Hematopoietic multipotent progenitor cell (in vitro differentiated cells): ENCODE data around the gene TBC1D22B. TPM values are rescaled to one million over a fixed set of nuclear protein-coding genes. Genes with fewer than 3 reads are reported as not detected.

Experiments used
- DNase-seq, 3 donors: peaks; one replicate each; pipeline ENCODE4 v3.0.0-alpha.2; 2011 to 2015; ENCODE audit warnings: low read depth in 2 of 3, low spot score in 2 of 3
- total RNA-seq: library from RNA; depleted of rRNA; stranded (reverse); fragments of >200 nt; gene quantifications from one replicate; pipeline ENCODE4 v1.2.3, GENCODE V29; 2012

TBC1D22B gene
- total RNA-seq, 1 donor = 10.0 TPM

GRCh38 chr6:37239526-37239925, 18.0 kb upstream of the TBC1D22B start:
- no peak for DNase-seq

GRCh38 chr6:37239950-37240713, 17.4 kb upstream of the TBC1D22B start:
- DNase-seq = peak in 2 of 3 donors; percentile 69 to 88

GRCh38 chr6:37241131-37241530, 16.4 kb upstream of the TBC1D22B start:
- no peak for DNase-seq

- DNase-seq = no peak
Measured at GRCh38 chr6:37241775-37242428, 15.7 kb upstream of the TBC1D22B start.

GRCh38 chr6:37242429-37243052, 15.0 kb upstream of the TBC1D22B start:
- DNase-seq = no peak

- DNase-seq = no peak
Measured at GRCh38 chr6:37243131-37243815, 14.3 kb upstream of the TBC1D22B start.

- no peak for DNase-seq
Measured at GRCh38 chr6:37243816-37244370, 13.7 kb upstream of the TBC1D22B start.

- no peak for DNase-seq
Measured at GRCh38 chr6:37244430-37245310, 12.9 kb upstream of the TBC1D22B start.

GRCh38 chr6:37251211-37251780, 6.3 kb upstream of the TBC1D22B start:
- no peak for DNase-seq

- no peak for DNase-seq
Measured at GRCh38 chr6:37253486-37254007, 4.0 kb upstream of the TBC1D22B start.

- DNase-seq = no peak
Measured at GRCh38 chr6:37254881-37255280, 2.7 kb upstream of the TBC1D22B start.

- DNase-seq = no peak
Measured at GRCh38 chr6:37256692-37257319, 766 bp upstream of the TBC1D22B start.

- no peak for DNase-seq
Measured at GRCh38 chr6:37257320-37257633, 295 bp upstream of the TBC1D22B start.

- DNase-seq = peak in 1 of 3 donors; percentile 27
Measured at GRCh38 chr6:37258405-37259105, 983 bp downstream of the TBC1D22B start.

GRCh38 chr6:37259191-37259590, 1.6 kb downstream of the TBC1D22B start:
- peak in 2 of 3 donors; percentile 45 to 71 for DNase-seq

GRCh38 chr6:37260040-37260439, 2.5 kb downstream of the TBC1D22B start:
- DNase-seq = no peak

GRCh38 chr6:37260444-37260843, 2.9 kb downstream of the TBC1D22B start:
- DNase-seq = no peak

- no peak for DNase-seq
Measured at GRCh38 chr6:37261198-37261597, 3.6 kb downstream of the TBC1D22B start.
